Chondrocyte (in vitro differentiated cells): Measurements from ENCODE around the gene MARCHF10. TPM values are rescaled to one million over a fixed set of nuclear protein-coding genes. Genes with fewer than 3 reads are reported as not detected.
"Not testable (repeated sequence)": the region's sequence is repeated elsewhere in the genome, so short reads cannot be mapped to it uniquely, and the experiment has no call there.

Source experiments
- DNase-seq: peaks from one replicate; pipeline ENCODE4 v3.0.0; 2021; ENCODE audit warnings: mixed read lengths, low spot score
- H3K27ac Mint-ChIP-seq: one replicate; pipeline ENCODE4 v1.8.0; 2021; ENCODE audit warnings: mild to moderate bottlenecking, moderate library complexity, mixed read lengths; ENCODE audit not compliant: unreplicated experiment
- H3K27me3 Mint-ChIP-seq: 2 replicates; pipeline ENCODE4 v1.8.0; 2021; ENCODE audit warnings: low read depth, mixed read lengths
- H3K36me3 Mint-ChIP-seq: 2 replicates; pipeline ENCODE4 v1.8.0; 2021; ENCODE audit warnings: low read depth, mixed read lengths
- H3K4me1 Mint-ChIP-seq: 2 replicates; pipeline ENCODE4 v1.8.0; 2021; ENCODE audit warnings: low read depth, mild to moderate bottlenecking, mixed read lengths
- H3K4me3 Mint-ChIP-seq: one replicate; pipeline ENCODE4 v1.8.0; 2021; ENCODE audit warnings: mild to moderate bottlenecking, moderate library complexity, mixed read lengths; ENCODE audit not compliant: unreplicated experiment
- H3K9me3 Mint-ChIP-seq: 2 replicates; pipeline ENCODE4 v1.8.0; 2021; ENCODE audit warnings: low read depth, mixed read lengths
- total RNA-seq: library from RNA; stranded (reverse); gene quantifications from 3 replicates; pipeline ENCODE4 v1.2.1, GENCODE V29; 2021
- TF ChIP-seq, protein P1 (sequence below): fragments of 200-600 bp; sonication (generic); IDR thresholded peaks from 2 replicates; pipeline ENCODE4 v1.5.0; 2021; ENCODE audit warnings: antibody characterized with exemption, mild to moderate bottlenecking, moderate library complexity

The MARCHF10 gene
- total RNA-seq, 1 donor from 2014 or later = 0.17 TPM

- no peak overlapping the region for H3K4me3 Mint-ChIP-seq
- H3K9me3 Mint-ChIP-seq = no peaks in the 10 kb centered on the region
- no peak for DNase-seq
- H3K36me3 Mint-ChIP-seq = no peaks in the 10 kb centered on the region
- H3K27me3 Mint-ChIP-seq = no peaks in the 10 kb centered on the region
- TF ChIP-seq, protein P1, sequence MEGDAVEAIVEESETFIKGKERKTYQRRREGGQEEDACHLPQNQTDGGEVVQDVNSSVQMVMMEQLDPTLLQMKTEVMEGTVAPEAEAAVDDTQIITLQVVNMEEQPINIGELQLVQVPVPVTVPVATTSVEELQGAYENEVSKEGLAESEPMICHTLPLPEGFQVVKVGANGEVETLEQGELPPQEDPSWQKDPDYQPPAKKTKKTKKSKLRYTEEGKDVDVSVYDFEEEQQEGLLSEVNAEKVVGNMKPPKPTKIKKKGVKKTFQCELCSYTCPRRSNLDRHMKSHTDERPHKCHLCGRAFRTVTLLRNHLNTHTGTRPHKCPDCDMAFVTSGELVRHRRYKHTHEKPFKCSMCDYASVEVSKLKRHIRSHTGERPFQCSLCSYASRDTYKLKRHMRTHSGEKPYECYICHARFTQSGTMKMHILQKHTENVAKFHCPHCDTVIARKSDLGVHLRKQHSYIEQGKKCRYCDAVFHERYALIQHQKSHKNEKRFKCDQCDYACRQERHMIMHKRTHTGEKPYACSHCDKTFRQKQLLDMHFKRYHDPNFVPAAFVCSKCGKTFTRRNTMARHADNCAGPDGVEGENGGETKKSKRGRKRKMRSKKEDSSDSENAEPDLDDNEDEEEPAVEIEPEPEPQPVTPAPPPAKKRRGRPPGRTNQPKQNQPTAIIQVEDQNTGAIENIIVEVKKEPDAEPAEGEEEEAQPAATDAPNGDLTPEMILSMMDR = no peak
- no peak overlapping the region for H3K27ac Mint-ChIP-seq
- peaks cover 2% of the 10 kb centered on the region for H3K4me1 Mint-ChIP-seq
Observed at GRCh38 chr17:62854098-62854680, 46.1 kb upstream of the MARCHF10 start.

GRCh38 chr17:62852195-62852594, 44.1 kb upstream of the MARCHF10 start:
- Mint-ChIP-seq H3K9me3 (no peaks in the 10 kb centered on the region), H3K36me3 (no peaks in the 10 kb centered on the region), H3K27me3 (no peaks in the 10 kb centered on the region), H3K4me3 (no peak overlapping the region), H3K4me1 (no peaks in the 10 kb centered on the region), H3K27ac (no peak overlapping the region)
- DNase-seq = no peak
- TF ChIP-seq, protein P1 = no peak

GRCh38 chr17:62849591-62850415, 41.7 kb upstream of the MARCHF10 start:
- H3K27ac Mint-ChIP-seq, H3K4me1 Mint-ChIP-seq, H3K4me3 Mint-ChIP-seq, H3K36me3 Mint-ChIP-seq, H3K9me3 Mint-ChIP-seq, DNase-seq, H3K27me3 Mint-ChIP-seq: not testable (repeated sequence)

DNA sequence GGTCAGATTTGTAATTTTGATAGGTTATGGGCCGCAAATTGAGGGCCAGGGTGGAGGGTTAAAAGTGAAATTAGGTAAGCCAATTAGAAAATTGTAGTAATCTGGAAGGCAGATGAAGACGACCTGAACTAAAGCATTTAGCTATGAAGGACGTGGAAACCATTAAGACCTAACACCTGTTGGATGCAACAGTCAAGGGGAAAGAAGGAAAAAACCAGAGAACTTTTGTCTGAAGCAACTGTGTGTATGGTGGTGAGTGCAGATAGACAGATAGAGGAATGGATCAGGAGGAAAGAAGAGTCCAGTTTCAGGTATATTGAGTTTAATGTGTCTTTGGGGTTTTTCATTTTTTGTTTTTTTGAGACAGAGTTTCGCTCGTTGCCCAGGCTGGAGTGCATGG, 40.2 kb upstream of the MARCHF10 start:
- DNase-seq = no peak
- TF ChIP-seq, protein P1 = no peak
- Mint-ChIP-seq H3K27ac (no peak overlapping the region), H3K36me3 (no peaks in the 10 kb centered on the region), H3K4me3 (no peak overlapping the region), H3K9me3 (no peaks in the 10 kb centered on the region), H3K4me1 (no peaks in the 10 kb centered on the region), H3K27me3 (no peaks in the 10 kb centered on the region)

DNA sequence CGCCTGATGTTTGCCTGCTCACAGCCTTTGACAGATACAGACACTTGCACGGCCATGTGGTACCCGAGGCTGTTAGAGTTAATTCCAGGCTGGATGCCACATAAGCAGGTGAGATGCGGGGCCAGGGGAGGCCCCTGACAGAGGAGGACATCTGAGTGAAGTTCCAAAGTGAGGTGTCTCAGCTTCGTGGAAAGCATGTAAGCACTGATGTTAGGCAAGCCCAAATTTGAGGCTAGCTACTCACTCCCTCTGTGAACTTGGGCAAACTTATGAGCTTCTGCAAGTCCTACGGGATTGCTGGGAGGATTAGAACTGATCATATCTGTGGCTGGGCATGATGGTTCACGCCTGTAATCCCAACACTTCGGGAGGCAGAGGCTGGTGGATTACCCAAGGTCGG, 39.3 kb upstream of the MARCHF10 start:
- Mint-ChIP-seq H3K4me1 (no peaks in the 10 kb centered on the region), H3K27ac (no peak overlapping the region), H3K4me3 (no peak overlapping the region), H3K9me3 (no peaks in the 10 kb centered on the region), H3K27me3 (no peaks in the 10 kb centered on the region), H3K36me3 (no peaks in the 10 kb centered on the region)
- DNase-seq = no peak
- TF ChIP-seq, protein P1 = no peak
